WERI-Rb-1 (cell line): ENCODE measurements around the gene EYA2.
"Not testable (repeated sequence)": the region's sequence is repeated elsewhere in the genome, so short reads cannot be mapped to it uniquely, and the experiment has no call there.

Experiments
- DNase-seq: peaks from one replicate; pipeline ENCODE4 v3.0.0-alpha.2; 2020
- H3K27ac ChIP-seq: fragments of 250-450 bp; sonication (Bioruptor Pico); 2 replicates; pipeline ENCODE4 v1.5.1; 2020; ENCODE audit warnings: mild to moderate bottlenecking, moderate library complexity
- H3K27me3 ChIP-seq: fragments of 250-450 bp; sonication (Bioruptor Pico); 2 replicates; pipeline ENCODE4 v1.5.1; 2021; ENCODE audit warnings: mild to moderate bottlenecking, low read depth, moderate library complexity; ENCODE audit not compliant: insufficient read depth, severe bottlenecking
- H3K36me3 ChIP-seq: fragments of 250-450 bp; sonication (Bioruptor Pico); 2 replicates; pipeline ENCODE4 v1.5.1; 2020; ENCODE audit warnings: mild to moderate bottlenecking, moderate library complexity
- H3K4me3 ChIP-seq: 2 replicates; pipeline ENCODE4 v1.5.1; 2011; ENCODE audit warnings: low read depth, mild to moderate bottlenecking, control low read depth, low read length
- H3K9me3 ChIP-seq: fragments of 250-450 bp; sonication (Bioruptor Pico); 2 replicates; pipeline ENCODE4 v1.5.1; 2021; ENCODE audit warnings: mild to moderate bottlenecking, moderate library complexity; ENCODE audit not compliant: severe bottlenecking
- CTCF ChIP-seq: IDR thresholded peaks from 2 replicates; pipeline ENCODE4 v1.5.1; 2011; ENCODE audit warnings: low read depth, mild to moderate bottlenecking, control low read depth, inconsistent platforms, low read length

Gene EYA2

GRCh38 chr20:46929902-46930301 lies 35.3 kb downstream of the EYA2 start:
- H3K9me3 ChIP-seq: no peaks in the 10 kb centered on the region
- H3K4me3 ChIP-seq: no peak overlapping the region
- no peak for DNase-seq
- H3K36me3 ChIP-seq: peaks cover 26% of the 10 kb centered on the region
- H3K27me3 ChIP-seq: no peaks in the 10 kb centered on the region
- H3K27ac ChIP-seq: no peak overlapping the region
- TF ChIP-seq CTCF: no peak

- H3K27me3 ChIP-seq: no peaks in the 10 kb centered on the region
- peak overlapping the region; percentile 75 for H3K27ac ChIP-seq
- no peak for DNase-seq
- peaks cover 23% of the 10 kb centered on the region for H3K36me3 ChIP-seq
- H3K9me3 ChIP-seq: no peaks in the 10 kb centered on the region
- TF ChIP-seq CTCF: no peak
- H3K4me3 ChIP-seq: no peak overlapping the region
These were observed 36.1 kb downstream of the EYA2 start for GRCh38 chr20:46930640-46931339.

GRCh38 chr20:46931699-46932098 lies 37.1 kb downstream of the EYA2 start:
- TF ChIP-seq CTCF: 0 out of 2 replicates have a peak, but pooled peaks have one; percentile 7
- peak; percentile 84 for DNase-seq
- Histone ChIP-seq H3K4me3 (peak overlapping the region; percentile 18), H3K9me3 (no peaks in the 10 kb centered on the region), H3K27ac (peak overlapping the region; percentile 75), H3K27me3 (no peaks in the 10 kb centered on the region), H3K36me3 (peaks cover 23% of the 10 kb centered on the region)

GRCh38 chr20:46932439-46932838 lies 37.8 kb downstream of the EYA2 start:
- peak overlapping the region; percentile 75 for H3K27ac ChIP-seq
- H3K36me3 ChIP-seq: peaks cover 19% of the 10 kb centered on the region
- not testable (repeated sequence) for H3K9me3 ChIP-seq, H3K27me3 ChIP-seq, H3K4me3 ChIP-seq
- DNase-seq: peak; percentile 26

DNA sequence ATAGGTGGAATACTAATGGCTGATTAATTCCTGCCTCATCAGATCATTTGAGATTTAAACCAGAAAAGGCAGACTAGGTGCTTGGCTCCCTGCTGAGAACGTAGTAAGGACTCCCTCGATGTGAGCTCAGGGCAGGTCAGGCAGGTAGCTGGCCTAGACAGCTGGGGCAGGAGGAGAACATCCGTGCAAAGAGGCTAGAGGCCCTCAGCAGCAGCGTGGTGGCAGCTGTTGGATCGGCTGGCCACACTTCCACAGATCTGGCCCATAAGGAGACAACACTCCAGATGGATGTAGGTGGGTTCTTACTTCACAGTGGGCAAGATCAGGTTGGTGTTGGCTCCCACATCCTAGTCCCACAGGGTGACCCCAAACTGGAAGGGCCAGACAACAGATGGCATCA lies 38.5 kb downstream of the EYA2 start:
- peak; percentile 69 for DNase-seq
- no peak for TF ChIP-seq CTCF
- H3K4me3 ChIP-seq: no peak overlapping the region
- peak overlapping the region; percentile 75 for H3K27ac ChIP-seq
- peaks cover 20% of the 10 kb centered on the region for H3K36me3 ChIP-seq
- no peaks in the 10 kb centered on the region for H3K9me3 ChIP-seq
- no peaks in the 10 kb centered on the region for H3K27me3 ChIP-seq

- Histone ChIP-seq H3K36me3 (peaks cover 17% of the 10 kb centered on the region), H3K9me3 (no peaks in the 10 kb centered on the region), H3K4me3 (no peak overlapping the region), H3K27ac (no peak overlapping the region), H3K27me3 (no peaks in the 10 kb centered on the region)
- TF ChIP-seq CTCF: no peak
- DNase-seq: no peak
These were observed 40.2 kb downstream of the EYA2 start for GRCh38 chr20:46934746-46935287.
